HG02938 (cell line): ENCODE measurements around the gene ZSWIM7.

Experiments used
- ATAC-seq: cut with Tn5 transposase; IDR thresholded peaks from one replicate; pipeline ENCODE4 v1.9.1; 2021; ENCODE audit warnings: mild to moderate bottlenecking, moderate library complexity; ENCODE audit not compliant: unreplicated experiment

The ZSWIM7 gene

GRCh38 chr17:15935891-15936290 lies 63.6 kb downstream of the ZSWIM7 start:
- ATAC-seq = no peak

- no peak for ATAC-seq
Observed at GRCh38 chr17:15934866-15935265, 64.6 kb downstream of the ZSWIM7 start.

- ATAC-seq = no peak
Observed at GRCh38 chr17:15931394-15931793, 68.1 kb downstream of the ZSWIM7 start.

- no peak for ATAC-seq
Observed at GRCh38 chr17:15930426-15930825, 69.1 kb downstream of the ZSWIM7 start.

GRCh38 chr17:15929941-15930340 lies 69.6 kb downstream of the ZSWIM7 start:
- ATAC-seq = no peak

- ATAC-seq = no peak
Observed at GRCh38 chr17:15928286-15928785, 71.2 kb downstream of the ZSWIM7 start.
